Spleen (tissue), 7 donors: Measurements from ENCODE around the gene NDUFS2.

Source experiments
- CTCF ChIP-seq, 11 experiments: fragments of 200-600 bp in 7 of 11; fragments of 450-650 bp in 4 of 11; sonication (generic) in 4 of 11; IDR thresholded peaks in 8 of 11; conservative IDR thresholded peaks in 3 of 11; 1 replicate in 7 of 11; 2 replicates in 4 of 11; pipeline versions ENCODE4 v1.4.0 to v1.8.0; 2016 to 2021; ENCODE audit warnings: antibody characterized with exemption in 11 of 11, inconsistent platforms in 4 of 11, mild to moderate bottlenecking in 1 of 11
- POLR2AphosphoS5 ChIP-seq, 3 donors: sonication (generic); formaldehyde crosslinking; IDR thresholded peaks; one replicate each; pipeline ENCODE4 v1.5.1; 2017; ENCODE audit warnings: antibody characterized with exemption in 3 of 3
- donor health status: DM: no; HTN: no; CAD: no; lungs with moderate emphysema.
- donor health status: DM: no; HTN: no; CAD: no.
- donor health status: DM: no; HTN: no; CAD: no.

GRCh38 chr1:161259765-161260164 lies 57.6 kb downstream of the NDUFS2 start:
- TF ChIP-seq POLR2AphosphoS5 (IDR thresholded peaks at IDR 0.05) = no peak
- no peak for TF ChIP-seq CTCF (IDR thresholded peaks at IDR 0.05 in 8 of 11, conservative IDR thresholded peaks at IDR 0.05 in 3 of 11)
